Hair follicle dermal papilla cell (primary cell): ENCODE results near the gene ITGA8. TPM values are rescaled to one million over a fixed set of nuclear protein-coding genes. Genes with fewer than 3 reads are reported as not detected.

ENCODE experiments used
- total RNA-seq: library from RNA; depleted of rRNA; stranded (reverse); fragments of >200 nt; gene quantifications from 2 replicates; pipeline ENCODE4 v1.2.3, GENCODE V29; 2012

ITGA8 gene
- total RNA-seq: 92.0 and 104 TPM in 2 replicates

DNA sequence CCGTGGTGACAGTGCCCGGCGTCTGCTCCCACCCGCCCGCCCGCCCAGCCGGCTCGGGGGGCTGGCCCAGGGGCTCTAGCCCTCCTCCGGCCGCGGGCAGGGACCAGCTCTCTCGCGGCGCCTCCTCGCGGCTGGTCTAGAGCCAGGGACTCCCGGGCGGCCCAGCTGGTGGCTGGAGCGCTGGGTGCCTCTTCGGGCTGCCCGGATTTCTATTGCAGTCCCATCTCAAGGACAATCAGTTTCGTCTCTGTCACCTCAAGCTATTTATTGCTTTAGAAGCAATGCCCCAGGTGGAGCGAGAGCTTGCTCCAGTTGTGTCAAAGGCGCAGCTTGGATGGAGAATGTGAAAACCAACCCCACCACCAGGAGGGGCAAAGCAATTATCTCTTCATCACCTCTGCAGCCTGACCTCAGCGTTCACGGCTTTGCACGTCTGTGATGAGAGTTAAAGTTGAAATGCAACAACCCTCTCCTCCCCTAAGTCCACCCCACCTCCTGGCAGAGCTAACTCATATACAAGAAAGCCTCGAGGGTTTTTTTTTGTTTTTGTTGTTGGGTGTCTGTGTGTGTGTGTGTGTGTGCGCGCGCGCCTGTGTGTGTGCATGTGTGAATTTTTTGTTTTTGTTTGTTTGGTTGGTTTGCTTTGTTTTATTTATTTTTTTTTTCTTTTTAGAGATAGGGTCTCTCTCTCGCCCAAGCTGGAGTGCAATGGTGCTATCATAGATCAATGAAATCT is at the start of gene ITGA8:
Gene ITGA8, minus strand, starts transcription at position 24 of the 736 bp plus-strand sequence. CDS start 151 bp downstream, outside the sequence.

Other genes starting within 250 kb of the ITGA8 start
- 40.9 and 43.0 TPM in 2 replicates for gene MINDY3, start 140.6 kb upstream of the ITGA8 start, total RNA-seq